Measurements from ENCODE around the gene HES2. TPM values are rescaled to one million over a fixed set of nuclear protein-coding genes. Genes with fewer than 3 reads are reported as not detected.

Gene HES2
- total RNA-seq, 3 donors from 2014 or later, result 3.4 to 3.6 TPM; not detected in 1

DNA sequence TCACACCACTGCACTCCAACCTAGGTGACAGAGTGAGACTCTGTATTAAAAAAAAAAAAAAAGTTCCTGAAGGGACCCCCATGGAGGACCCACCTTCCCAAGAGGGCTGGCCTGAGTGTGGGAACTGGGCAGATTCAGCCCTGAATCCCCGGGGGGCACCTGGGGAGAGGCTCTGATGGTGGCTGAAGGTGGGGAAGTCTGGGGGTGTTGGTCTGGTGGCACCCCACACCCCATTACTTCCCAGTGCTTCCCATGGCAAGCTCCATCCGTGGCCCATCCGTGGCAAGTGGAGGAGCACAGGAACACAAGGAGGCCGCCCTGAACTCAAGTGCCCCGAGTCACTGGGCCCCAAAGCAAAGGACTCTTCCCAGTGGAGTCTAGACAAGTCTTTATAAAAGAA lies 47.0 kb upstream of the HES2 start:
- intact Hi-C loops (cut with DNase I; ENCODE audit: low total_unique reads), result no loop called here
- DNase-seq (ENCODE audit: low spot score in 2 of 2), result no peak
- TF ChIP-seq POLR2AphosphoS5 (IDR thresholded peaks at IDR 0.05) (no peak), POLR2A (IDR thresholded peaks at IDR 0.05) (no peak)
- TF ChIP-seq, protein P1, sequence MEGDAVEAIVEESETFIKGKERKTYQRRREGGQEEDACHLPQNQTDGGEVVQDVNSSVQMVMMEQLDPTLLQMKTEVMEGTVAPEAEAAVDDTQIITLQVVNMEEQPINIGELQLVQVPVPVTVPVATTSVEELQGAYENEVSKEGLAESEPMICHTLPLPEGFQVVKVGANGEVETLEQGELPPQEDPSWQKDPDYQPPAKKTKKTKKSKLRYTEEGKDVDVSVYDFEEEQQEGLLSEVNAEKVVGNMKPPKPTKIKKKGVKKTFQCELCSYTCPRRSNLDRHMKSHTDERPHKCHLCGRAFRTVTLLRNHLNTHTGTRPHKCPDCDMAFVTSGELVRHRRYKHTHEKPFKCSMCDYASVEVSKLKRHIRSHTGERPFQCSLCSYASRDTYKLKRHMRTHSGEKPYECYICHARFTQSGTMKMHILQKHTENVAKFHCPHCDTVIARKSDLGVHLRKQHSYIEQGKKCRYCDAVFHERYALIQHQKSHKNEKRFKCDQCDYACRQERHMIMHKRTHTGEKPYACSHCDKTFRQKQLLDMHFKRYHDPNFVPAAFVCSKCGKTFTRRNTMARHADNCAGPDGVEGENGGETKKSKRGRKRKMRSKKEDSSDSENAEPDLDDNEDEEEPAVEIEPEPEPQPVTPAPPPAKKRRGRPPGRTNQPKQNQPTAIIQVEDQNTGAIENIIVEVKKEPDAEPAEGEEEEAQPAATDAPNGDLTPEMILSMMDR (IDR thresholded peaks at IDR 0.05), result no peak
- Histone ChIP-seq H3K4me3 (no peak overlapping the region), H3K4me1 (no peaks in the 10 kb centered on the region), H3K27me3 (no peaks in the 10 kb centered on the region), H3K9me3 (no peaks in the 10 kb centered on the region), H3K27ac (no peak overlapping the region), H3K36me3 (no peaks in the 10 kb centered on the region)

GRCh38 chr1:6466023-6466422 lies 46.3 kb upstream of the HES2 start, which contains the start of gene TNFRSF25:
Gene TNFRSF25 (minus strand): TSS chr1:6466173. CDS start chr1:6466107, 66 bp downstream.
- TF ChIP-seq, protein P1 (IDR thresholded peaks at IDR 0.05), result no peak
- TF ChIP-seq POLR2A (IDR thresholded peaks at IDR 0.05), result no peak
- TF ChIP-seq POLR2AphosphoS5 (IDR thresholded peaks at IDR 0.05), result no peak
- no peak for DNase-seq (ENCODE audit: low spot score in 2 of 2)
- Histone ChIP-seq H3K36me3 (no peaks in the 10 kb centered on the region), H3K27me3 (no peaks in the 10 kb centered on the region), H3K9me3 (no peaks in the 10 kb centered on the region), H3K4me3 (no peak within 1 kb of the TSS), H3K27ac (no peak within 1 kb of the TSS), H3K4me1 (no peaks in the 10 kb centered on the region)
- intact Hi-C loops (cut with DNase I; ENCODE audit: low total_unique reads), result no loop called here

DNA sequence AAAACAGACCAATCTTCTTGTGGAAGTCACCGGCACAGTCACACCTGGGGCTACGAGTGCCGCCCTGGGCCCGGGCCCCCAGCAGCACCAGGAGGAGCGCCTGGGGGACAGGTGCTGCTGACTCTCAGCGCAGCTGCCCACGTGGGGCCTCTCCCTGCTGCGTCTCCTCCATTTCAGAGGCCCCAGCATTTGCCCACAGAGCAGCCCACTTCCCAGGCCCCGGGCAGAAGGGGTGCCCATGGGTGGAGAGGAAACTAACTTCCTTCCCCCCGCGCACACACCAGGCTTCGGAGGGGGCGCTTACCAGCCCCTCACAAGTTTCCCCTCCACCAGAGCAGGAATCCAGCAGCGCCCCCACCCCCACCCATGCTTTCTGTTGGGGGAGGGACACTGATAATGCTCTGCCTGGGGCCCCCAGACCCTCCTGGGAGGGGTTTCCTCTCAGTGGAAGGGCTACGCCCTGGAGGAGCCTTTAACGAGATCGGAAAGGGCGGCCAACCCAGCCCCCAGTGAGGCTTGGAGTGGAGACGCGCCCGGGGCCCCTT lies 45.8 kb upstream of the HES2 start:
- Histone ChIP-seq H3K4me1 (no peaks in the 10 kb centered on the region), H3K27ac (no peak overlapping the region), H3K4me3 (no peak overlapping the region), H3K27me3 (no peaks in the 10 kb centered on the region), H3K9me3 (no peaks in the 10 kb centered on the region), H3K36me3 (no peaks in the 10 kb centered on the region)
- TF ChIP-seq POLR2AphosphoS5 (IDR thresholded peaks at IDR 0.05), result no peak
- TF ChIP-seq, protein P1 (IDR thresholded peaks at IDR 0.05), result no peak
- no peak for TF ChIP-seq POLR2A (IDR thresholded peaks at IDR 0.05)
- intact Hi-C loops (cut with DNase I; ENCODE audit: low total_unique reads), result no loop called here
- DNase-seq (ENCODE audit: low spot score in 2 of 2), result no peak

GRCh38 chr1:6464915-6465314 lies 45.2 kb upstream of the HES2 start:
- TF ChIP-seq POLR2AphosphoS5 (IDR thresholded peaks at IDR 0.05), result no peak
- TF ChIP-seq, protein P1 (IDR thresholded peaks at IDR 0.05), result no peak
- no peak overlapping the region for H3K4me3 ChIP-seq
- no peaks in the 10 kb centered on the region for H3K9me3 ChIP-seq
- no peaks in the 10 kb centered on the region for H3K4me1 ChIP-seq
- no peak overlapping the region for H3K27ac ChIP-seq
- H3K27me3 ChIP-seq, result no peaks in the 10 kb centered on the region
- no peaks in the 10 kb centered on the region for H3K36me3 ChIP-seq
- DNase-seq (ENCODE audit: low spot score in 2 of 2), result no peak
- intact Hi-C loops (cut with DNase I; ENCODE audit: low total_unique reads), result no loop called here

- Histone ChIP-seq H3K4me1 (no peaks in the 10 kb centered on the region), H3K27ac (no peak overlapping the region), H3K27me3 (no peaks in the 10 kb centered on the region), H3K9me3 (no peaks in the 10 kb centered on the region), H3K36me3 (no peaks in the 10 kb centered on the region), H3K4me3 (no peak overlapping the region)
- intact Hi-C loops (cut with DNase I; ENCODE audit: low total_unique reads), result no loop called here
- DNase-seq (ENCODE audit: low spot score in 2 of 2), result peak in 1 of 2 donors; percentile 72
- TF ChIP-seq, protein P1 (IDR thresholded peaks at IDR 0.05), result no peak
Measured at GRCh38 chr1:6464514-6464836, 44.8 kb upstream of the HES2 start.

Measured in breast epithelium (tissue), 4 donors.